Body of pancreas (tissue), 4 donors: ENCODE measurements around the gene CCDC188. TPM values are rescaled to one million over a fixed set of nuclear protein-coding genes. Genes with fewer than 3 reads are reported as not detected.

Source experiments
- ATAC-seq: fragments of 150-250 bp; one replicate; pipeline ENCODE4 v1.9.1; 2016
- DNase-seq, 4 donors: peaks; one replicate each; pipeline ENCODE4 v3.0.0-alpha.2; 2019
- H3K27ac ChIP-seq, 4 donors: fragments of 200-600 bp; sonication (generic); 1 replicate in 3 of 4; 2 replicates in 1 of 4; pipeline versions ENCODE4 v1.5.1 to v1.6.1; 2016 to 2019; ENCODE audit warnings: mild to moderate bottlenecking in 1 of 4, mixed read lengths in 1 of 4, moderate library complexity in 1 of 4
- H3K27me3 ChIP-seq, 2 donors: fragments of 200-600 bp; sonication (generic); one replicate each; pipeline ENCODE4 v1.6.0; 2016; ENCODE audit warnings: mild to moderate bottlenecking in 1 of 2
- H3K36me3 ChIP-seq, 2 donors: fragments of 200-600 bp; sonication (generic); replicated peaks in 1 of 2; 2 replicates each; pipeline ENCODE4 v1.5.1; 2016; ENCODE audit warnings: low read depth in 2 of 2; ENCODE audit not compliant: insufficient read depth in 1 of 2
- H3K4me1 ChIP-seq: fragments of 200-600 bp; sonication (generic); one replicate; pipeline ENCODE4 v1.6.0; 2016
- H3K4me3 ChIP-seq, 2 donors: fragments of 200-600 bp; sonication (generic); 1 replicate in 1 of 2; 2 replicates in 1 of 2; pipeline ENCODE4 v1.5.1; 2016 to 2019
- H3K9me3 ChIP-seq, 3 donors: fragments of 200-600 bp; sonication (generic); 1 replicate in 2 of 3; 2 replicates in 1 of 3; pipeline ENCODE4 v1.5.1; 2016
- POLR2A ChIP-seq, 3 donors: fragments of 450-650 bp; IDR thresholded peaks; one replicate each; pipeline ENCODE4 v1.6.1; 2016; ENCODE audit warnings: antibody characterized with exemption in 3 of 3, mild to moderate bottlenecking in 2 of 3
- WGBS, 2 donors: methylation state at CpG; one replicate each; pipeline ENCODE4 v1.1.5; 2017; 5-methylcytosine and 5-hydroxymethylcytosine counted together
- intact Hi-C: fragments of 100-400 bp; cut with DNase I; formaldehyde crosslinking; loops from one replicate; pipeline ENCODE4 v1.15.1; 2023
- total RNA-seq, 2 donors: library from RNA; depleted of rRNA; stranded (reverse); fragments of >200 nt; gene quantifications; one replicate each; pipeline ENCODE4 v1.1.0, GENCODE V29; 2016
- TF ChIP-seq, protein P1 (sequence below), 7 experiments: fragments of 450-650 bp in 4 of 7; fragments of 200-600 bp in 3 of 7; sonication (generic) in 3 of 7; IDR thresholded peaks; one replicate each; pipeline ENCODE4 v1.5.1; 2016 to 2019; ENCODE audit warnings: antibody characterized with exemption in 7 of 7

CCDC188 gene
- total RNA-seq, 2 donors from 2014 or later = not detected

DNA sequence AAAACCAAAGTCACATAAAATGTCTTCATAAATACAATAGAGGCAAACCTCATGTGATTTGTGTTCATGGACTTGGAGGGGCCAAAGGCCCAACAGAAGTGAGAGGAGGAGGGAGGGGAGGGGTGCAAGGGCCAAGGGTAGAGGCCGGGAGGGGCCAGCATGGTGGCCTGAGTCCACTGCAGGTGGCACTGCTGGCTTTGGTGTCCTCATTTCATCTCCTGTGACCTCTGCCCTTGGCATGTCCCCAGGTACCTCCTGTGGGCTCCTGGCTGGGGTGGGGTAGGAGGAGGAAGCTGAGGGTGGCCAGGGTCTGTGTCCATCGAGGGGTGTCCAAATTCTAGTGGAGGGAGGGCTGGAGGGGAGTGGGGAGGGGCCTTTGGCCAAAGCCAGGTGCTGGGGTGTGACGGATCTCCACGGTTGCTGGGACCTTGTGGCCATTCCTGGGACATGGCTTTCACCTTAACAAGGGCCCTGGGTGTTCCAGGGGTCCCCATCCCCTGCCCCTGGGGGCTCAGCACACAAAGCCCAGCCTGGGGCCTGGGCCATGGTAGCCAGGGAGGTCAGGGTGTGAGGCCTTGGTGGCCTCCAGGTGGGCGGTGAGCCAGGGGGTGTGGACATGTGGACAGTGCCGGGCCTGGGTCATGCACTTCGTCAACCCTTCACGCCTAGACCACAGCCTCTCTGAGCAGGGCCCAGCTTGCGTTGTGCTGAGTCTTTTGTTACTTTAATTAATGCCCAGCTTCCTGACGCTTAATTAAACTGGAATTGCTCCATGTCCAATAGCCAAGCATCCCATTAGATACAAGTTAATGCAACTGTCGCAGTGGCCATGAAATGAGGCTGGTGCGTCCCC lies 20.7 kb upstream of the CCDC188 start:
- DNase-seq (no peak), ATAC-seq (no peak)
- no peaks in the 10 kb centered on the region for H3K36me3 ChIP-seq
- 81 to 85% methylated on average over 11 to 12 of the region's 12 CpGs for WGBS, 2 donors
- intact Hi-C loops = no loop called here
- no peak overlapping the region for H3K27ac ChIP-seq
- TF ChIP-seq, protein P1, sequence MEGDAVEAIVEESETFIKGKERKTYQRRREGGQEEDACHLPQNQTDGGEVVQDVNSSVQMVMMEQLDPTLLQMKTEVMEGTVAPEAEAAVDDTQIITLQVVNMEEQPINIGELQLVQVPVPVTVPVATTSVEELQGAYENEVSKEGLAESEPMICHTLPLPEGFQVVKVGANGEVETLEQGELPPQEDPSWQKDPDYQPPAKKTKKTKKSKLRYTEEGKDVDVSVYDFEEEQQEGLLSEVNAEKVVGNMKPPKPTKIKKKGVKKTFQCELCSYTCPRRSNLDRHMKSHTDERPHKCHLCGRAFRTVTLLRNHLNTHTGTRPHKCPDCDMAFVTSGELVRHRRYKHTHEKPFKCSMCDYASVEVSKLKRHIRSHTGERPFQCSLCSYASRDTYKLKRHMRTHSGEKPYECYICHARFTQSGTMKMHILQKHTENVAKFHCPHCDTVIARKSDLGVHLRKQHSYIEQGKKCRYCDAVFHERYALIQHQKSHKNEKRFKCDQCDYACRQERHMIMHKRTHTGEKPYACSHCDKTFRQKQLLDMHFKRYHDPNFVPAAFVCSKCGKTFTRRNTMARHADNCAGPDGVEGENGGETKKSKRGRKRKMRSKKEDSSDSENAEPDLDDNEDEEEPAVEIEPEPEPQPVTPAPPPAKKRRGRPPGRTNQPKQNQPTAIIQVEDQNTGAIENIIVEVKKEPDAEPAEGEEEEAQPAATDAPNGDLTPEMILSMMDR (IDR thresholded peaks at IDR 0.05) = no peak
- TF ChIP-seq POLR2A (IDR thresholded peaks at IDR 0.05) = no peak
- H3K9me3 ChIP-seq = no peaks in the 10 kb centered on the region
- H3K4me1 ChIP-seq = no peaks in the 10 kb centered on the region
- H3K27me3 ChIP-seq = no peaks in the 10 kb centered on the region
- H3K4me3 ChIP-seq = no peak overlapping the region

DNA sequence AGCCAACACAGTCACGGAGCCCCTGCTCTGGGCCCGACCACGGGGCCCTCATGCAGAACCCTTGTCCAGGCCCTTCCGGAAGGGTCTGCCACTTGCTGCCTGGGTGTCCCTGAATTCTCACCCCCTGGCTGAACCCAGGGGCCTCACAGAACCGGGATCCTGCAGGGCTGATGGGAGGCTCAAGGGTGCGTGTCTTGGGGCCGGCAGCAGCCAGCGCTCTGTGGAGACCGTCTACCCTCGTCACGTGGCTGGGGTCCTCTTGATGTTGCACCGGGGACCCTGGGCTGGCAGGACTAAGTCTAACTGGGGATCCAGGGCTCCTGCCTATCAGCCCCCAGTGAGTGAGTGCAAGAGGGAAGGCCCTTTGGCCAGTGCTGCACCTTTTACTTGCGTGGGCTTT lies 19.3 kb upstream of the CCDC188 start:
- no peak for TF ChIP-seq POLR2A (IDR thresholded peaks at IDR 0.05)
- TF ChIP-seq, protein P1 (IDR thresholded peaks at IDR 0.05) = no peak
- H3K4me3 ChIP-seq = no peak overlapping the region
- ATAC-seq = no peak
- WGBS, 2 donors = 77 to 93% methylated on average over 3 to 13 of the region's 13 CpGs
- intact Hi-C loops = no loop called here
- no peaks in the 10 kb centered on the region for H3K27me3 ChIP-seq
- no peaks in the 10 kb centered on the region for H3K4me1 ChIP-seq
- no peaks in the 10 kb centered on the region for H3K36me3 ChIP-seq
- DNase-seq = no peak
- no peaks in the 10 kb centered on the region for H3K9me3 ChIP-seq
- H3K27ac ChIP-seq = no peak overlapping the region

DNA sequence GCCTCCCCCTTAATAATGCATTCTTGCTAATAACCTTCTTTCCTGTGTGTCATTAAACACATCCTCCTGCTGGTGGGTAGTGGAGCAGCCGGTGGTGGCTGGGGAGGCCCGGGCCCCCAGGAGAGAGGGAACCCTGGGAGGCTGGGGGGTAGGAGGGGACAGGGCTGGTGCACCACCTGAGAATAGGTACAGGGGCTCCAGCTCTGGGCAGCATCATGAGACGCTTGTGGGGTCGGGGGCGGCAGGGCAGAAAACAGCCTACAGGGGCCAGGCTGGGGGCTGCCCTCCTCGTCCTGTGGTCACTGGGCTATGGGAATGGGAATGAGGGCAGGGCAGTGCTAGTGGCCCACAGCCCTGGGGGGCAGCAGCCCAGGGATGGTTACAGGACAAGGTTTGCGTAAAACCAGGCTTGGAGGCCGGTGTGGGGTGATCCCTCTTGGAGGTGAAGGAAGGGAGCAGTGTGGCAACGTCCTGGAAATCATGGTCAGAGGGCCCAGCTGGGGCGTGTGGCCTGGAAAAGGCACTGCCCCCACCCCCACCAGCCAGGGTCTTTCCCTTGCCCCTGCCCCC lies 18.5 kb upstream of the CCDC188 start:
- H3K4me1 ChIP-seq = no peaks in the 10 kb centered on the region
- H3K4me3 ChIP-seq = no peak overlapping the region
- no peaks in the 10 kb centered on the region for H3K9me3 ChIP-seq
- WGBS, 2 donors = 70 to 73% methylated on average over 10 of the region's 10 CpGs
- no peaks in the 10 kb centered on the region for H3K36me3 ChIP-seq
- TF ChIP-seq, protein P1 (IDR thresholded peaks at IDR 0.05) = no peak
- TF ChIP-seq POLR2A (IDR thresholded peaks at IDR 0.05) = no peak
- intact Hi-C loops = no loop called here
- ATAC-seq (no peak), DNase-seq (no peak)
- H3K27me3 ChIP-seq = no peaks in the 10 kb centered on the region
- H3K27ac ChIP-seq = no peak overlapping the region

DNA sequence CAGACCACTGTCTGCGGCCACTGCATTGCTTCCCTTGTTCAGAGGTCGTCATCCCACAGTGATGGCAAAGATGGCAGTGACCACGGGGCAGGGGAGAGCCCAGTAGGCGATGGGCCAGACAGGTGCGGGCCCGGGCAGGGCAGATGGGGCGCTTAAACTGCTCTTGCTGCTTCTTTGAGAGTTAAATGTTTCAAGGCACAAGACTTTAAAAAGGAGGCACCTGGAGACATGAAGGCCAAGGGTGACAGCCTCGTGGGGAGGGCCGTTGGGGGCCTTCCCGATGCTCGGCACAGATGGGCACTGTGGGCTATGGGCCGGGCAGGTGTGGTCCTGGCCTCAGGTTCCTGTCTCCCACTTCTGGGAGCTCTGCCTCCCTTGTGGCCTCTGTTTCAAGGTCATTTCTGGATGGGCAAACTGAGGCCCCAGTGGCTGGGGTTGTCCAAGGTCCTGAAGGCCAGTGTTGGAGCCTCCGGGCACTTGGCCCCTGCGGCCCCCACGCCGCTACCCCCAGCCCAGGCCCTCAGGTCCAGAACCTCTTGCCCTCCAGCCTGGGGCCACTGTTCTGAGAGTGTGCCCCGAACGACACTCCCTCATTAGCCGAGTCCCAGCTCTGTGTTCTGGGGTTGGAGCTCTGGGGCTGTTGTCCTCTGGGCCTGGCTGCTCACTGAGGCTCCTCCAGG lies 16.9 kb upstream of the CCDC188 start:
- Histone ChIP-seq H3K27me3 (no peaks in the 10 kb centered on the region), H3K36me3 (no peaks in the 10 kb centered on the region), H3K4me3 (no peak overlapping the region), H3K27ac (no peak overlapping the region), H3K9me3 (no peaks in the 10 kb centered on the region), H3K4me1 (no peaks in the 10 kb centered on the region)
- WGBS, 2 donors = 80 to 85% methylated on average over 9 to 18 of the region's 19 CpGs
- DNase-seq = no peak
- TF ChIP-seq POLR2A (IDR thresholded peaks at IDR 0.05) = no peak
- TF ChIP-seq, protein P1 (IDR thresholded peaks at IDR 0.05) = no peak
- intact Hi-C loops = no loop called here
- ATAC-seq = peak; percentile 12
